ENCODE data around the gene PLS3.
A peak's percentile ranks its signal among the peaks of the same experiment; 100 is the strongest.
"Not testable (repeated sequence)": the region's sequence is repeated elsewhere in the genome, so short reads cannot be mapped to it uniquely, and the experiment has no call there.

The PLS3 gene, protein sequence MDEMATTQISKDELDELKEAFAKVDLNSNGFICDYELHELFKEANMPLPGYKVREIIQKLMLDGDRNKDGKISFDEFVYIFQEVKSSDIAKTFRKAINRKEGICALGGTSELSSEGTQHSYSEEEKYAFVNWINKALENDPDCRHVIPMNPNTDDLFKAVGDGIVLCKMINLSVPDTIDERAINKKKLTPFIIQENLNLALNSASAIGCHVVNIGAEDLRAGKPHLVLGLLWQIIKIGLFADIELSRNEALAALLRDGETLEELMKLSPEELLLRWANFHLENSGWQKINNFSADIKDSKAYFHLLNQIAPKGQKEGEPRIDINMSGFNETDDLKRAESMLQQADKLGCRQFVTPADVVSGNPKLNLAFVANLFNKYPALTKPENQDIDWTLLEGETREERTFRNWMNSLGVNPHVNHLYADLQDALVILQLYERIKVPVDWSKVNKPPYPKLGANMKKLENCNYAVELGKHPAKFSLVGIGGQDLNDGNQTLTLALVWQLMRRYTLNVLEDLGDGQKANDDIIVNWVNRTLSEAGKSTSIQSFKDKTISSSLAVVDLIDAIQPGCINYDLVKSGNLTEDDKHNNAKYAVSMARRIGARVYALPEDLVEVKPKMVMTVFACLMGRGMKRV

GRCh38 chrX:115560978-115561604 is at the start of gene PLS3:
Gene PLS3, plus strand, starts transcription at chrX:115561174. Its CDS starts 49,077 bp downstream, at chrX:115610251.
- peak; percentile 67 to 71 for DNase-seq (ENCODE audit: low read depth in 2 of 2)

DNA sequence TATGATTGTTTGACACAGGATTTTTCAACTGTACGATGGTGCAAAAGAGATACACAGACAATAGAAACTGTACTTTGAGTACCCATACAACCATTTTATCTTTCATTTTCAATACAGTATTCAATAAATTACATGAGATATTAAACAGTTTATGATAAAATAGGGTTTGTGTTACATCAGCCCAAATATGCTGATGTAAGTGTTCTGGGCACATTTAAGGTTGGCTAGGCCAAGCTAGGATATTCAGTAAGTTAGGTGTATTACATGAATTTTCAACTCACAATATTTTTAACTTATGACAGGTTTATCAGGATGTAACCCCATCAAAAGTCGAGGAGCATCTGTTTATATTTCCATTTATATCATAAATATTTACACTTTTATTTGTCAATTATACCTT is 42.9 kb upstream of the PLS3 start:
- no peak for DNase-seq (ENCODE audit: low read depth in 2 of 2)

DNA sequence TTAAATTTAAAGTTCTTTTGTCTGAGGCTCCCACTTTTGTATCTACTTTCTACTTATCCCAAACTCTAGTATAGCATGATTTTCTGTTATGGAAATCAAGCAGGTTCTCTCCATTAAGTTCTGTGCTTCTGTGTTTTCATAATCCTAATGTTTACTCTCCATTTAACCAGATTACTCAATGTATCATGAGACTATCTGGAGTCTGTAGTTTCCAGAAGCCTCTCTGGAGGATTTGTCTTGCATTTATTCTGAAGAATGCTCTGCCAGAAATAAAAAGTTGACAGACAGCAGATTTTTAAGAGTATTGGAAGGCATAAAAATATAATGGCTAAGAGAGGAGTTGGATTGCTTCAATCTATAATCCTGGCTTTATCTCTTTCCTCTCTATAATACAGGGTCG is 39.2 kb upstream of the PLS3 start:
- DNase-seq (ENCODE audit: low read depth in 2 of 2): no peak

GRCh38 chrX:115522952-115523351 is 38.0 kb upstream of the PLS3 start:
- no peak for DNase-seq (ENCODE audit: low read depth in 2 of 2)

DNA sequence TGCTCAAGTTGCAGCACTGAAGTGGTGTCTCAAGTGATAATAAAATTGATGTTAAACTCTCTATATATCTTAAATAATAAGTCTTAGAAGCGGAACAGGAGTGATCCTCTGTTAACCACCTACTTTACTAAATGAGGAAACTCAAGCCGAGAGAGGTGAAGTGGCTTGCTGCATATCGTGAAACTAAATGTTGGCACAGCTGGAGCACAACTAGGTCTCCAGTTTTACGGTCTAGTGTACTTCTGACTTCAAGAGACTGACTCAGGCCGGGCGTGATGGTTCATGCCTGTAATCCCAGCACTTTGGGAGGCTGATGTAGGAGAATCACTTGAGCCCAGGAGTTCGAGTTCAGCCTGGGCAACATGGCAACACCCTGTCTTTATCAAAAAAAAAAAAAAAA is 35.5 kb upstream of the PLS3 start:
- DNase-seq (ENCODE audit: low read depth in 2 of 2): no peak

GRCh38 chrX:115531818-115532403 is 29.1 kb upstream of the PLS3 start:
- no peak for DNase-seq (ENCODE audit: low read depth in 2 of 2)

DNA sequence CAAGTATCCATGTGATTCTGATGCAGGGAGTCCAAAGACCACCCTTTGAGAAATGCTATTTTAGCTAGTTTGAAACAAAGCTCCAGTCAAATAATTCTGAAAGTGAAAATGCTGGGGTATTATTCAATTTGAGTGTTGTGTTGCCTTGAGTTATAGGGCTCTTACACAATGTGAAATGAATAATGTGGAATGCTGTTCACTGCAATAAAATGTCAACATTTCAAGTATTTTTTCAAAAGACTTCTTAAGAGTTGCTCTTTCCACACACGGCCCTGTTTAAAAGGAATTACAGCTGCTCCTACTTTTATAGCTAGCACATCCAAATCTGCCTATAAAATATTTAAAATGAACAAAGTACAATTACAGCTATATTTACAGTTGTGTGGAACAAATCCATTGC is 27.5 kb upstream of the PLS3 start:
- DNase-seq (ENCODE audit: low read depth in 2 of 2): peak; percentile 12 to 20

DNA sequence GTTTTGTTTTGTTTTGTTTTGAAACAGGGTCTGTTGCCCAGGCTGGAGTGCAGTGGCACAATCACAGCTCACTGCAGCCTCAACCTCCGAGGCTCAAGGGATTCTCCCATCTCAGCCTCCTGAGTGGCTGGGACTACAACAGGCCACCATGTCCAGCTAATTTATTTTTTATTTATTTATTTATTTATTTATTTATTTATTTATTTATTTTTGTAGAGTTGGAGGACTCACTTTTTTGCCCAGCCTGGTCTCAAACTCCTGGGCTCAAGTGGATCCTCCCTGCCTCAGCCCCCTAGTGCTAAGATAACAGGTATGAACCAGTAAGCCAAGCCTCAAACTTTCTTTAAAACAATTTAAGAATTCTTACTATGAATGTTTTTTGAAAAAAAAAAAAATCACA is 26.6 kb upstream of the PLS3 start:
- no peak for DNase-seq (ENCODE audit: low read depth in 2 of 2)

- no peak for DNase-seq (ENCODE audit: low read depth in 2 of 2)
Observed at GRCh38 chrX:115535421-115535820, 25.6 kb upstream of the PLS3 start.

- no peak for DNase-seq (ENCODE audit: low read depth in 2 of 2)
Observed at GRCh38 chrX:115535844-115536243, 25.1 kb upstream of the PLS3 start.

GRCh38 chrX:115539841-115540240 is 21.1 kb upstream of the PLS3 start:
- DNase-seq (ENCODE audit: low read depth in 2 of 2): no peak

- not testable (repeated sequence) for DNase-seq (ENCODE audit: low read depth in 2 of 2)
Observed at GRCh38 chrX:115541045-115541444, 19.9 kb upstream of the PLS3 start.

DNA sequence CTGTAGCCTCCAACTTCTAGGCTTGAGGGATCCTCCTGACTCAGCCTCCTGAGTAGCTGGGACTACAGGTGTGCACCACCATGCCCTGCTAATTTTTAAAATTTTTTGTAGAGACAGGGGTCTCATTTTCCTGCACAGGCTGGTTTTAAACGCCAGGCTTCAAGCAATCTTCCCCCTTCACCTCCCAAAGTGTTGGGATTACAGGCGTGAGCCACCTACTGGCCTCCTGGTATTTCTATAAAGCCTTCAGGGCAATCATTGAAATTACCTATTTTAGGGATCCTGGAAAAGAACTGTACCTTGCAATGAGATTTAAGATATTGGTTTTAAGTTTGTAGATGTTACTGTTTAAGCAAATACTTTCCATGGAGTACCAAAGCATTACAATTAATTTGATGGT is 13.5 kb upstream of the PLS3 start:
- no peak for DNase-seq (ENCODE audit: low read depth in 2 of 2)

- DNase-seq (ENCODE audit: low read depth in 2 of 2): no peak
Observed at GRCh38 chrX:115549008-115549407, 12.0 kb upstream of the PLS3 start.

DNA sequence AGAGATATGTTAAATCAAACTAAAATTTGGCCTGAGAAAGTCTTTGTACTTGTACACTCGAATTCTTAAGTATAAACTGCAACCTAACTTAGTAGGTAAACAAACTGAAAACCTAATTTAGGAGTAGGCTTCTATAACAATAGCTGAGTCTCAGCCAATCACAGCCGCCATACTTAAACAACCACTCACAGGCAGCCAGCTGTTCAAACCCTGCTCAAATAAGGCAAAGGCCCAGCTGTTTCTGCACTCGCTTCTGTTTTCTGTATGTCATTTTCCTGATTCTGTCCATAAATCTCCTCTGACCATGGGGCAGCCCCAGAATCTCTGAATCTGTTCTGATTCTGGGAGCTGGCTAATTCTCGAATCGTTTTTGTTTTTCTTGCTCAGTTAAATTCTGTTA is 7.8 kb upstream of the PLS3 start:
- DNase-seq (ENCODE audit: low read depth in 2 of 2): no peak

GRCh38 chrX:115559672-115560071 is 1.3 kb upstream of the PLS3 start:
- DNase-seq (ENCODE audit: low read depth in 2 of 2): no peak

DNA sequence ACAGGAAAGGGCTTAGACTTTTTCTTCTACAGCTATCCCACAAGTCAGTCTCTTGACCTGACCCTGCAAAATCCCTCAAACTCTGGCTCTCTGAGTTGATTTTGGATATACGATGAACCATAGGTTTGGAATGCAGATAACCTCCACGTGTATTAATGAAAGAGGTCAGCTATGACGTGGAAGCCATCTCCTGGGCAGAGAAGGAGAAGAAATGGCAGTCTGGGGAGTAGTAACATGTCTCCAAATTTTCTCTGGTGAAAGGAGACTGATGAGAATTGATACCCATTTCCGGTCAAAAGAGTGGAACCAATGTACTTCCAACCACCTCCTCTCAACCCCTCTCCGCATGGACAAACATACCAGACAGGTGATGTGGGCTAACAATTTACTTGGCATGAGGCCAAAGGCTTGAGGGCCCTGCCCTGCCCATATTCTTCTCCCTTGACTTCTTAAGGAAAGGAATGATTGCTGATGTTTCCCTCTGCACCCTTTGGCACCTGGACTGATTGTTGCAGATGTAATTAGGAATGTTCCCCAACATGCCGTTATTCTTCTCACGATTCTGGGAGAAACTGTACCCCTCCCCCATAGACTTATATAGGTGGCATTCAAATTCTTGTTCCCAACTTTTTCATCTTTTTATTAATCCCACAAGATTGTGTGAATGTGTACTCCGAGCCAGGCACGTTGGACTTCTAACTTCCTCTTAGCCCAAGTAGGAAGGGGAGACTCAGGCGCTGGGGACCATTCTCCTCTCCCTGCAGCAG is 580 bp upstream of the PLS3 start:
- DNase-seq (ENCODE audit: low read depth in 2 of 2): no peak

GRCh38 chrX:115561605-115562479 is 868 bp downstream of the PLS3 start:
- no peak for DNase-seq (ENCODE audit: low read depth in 2 of 2)

DNA sequence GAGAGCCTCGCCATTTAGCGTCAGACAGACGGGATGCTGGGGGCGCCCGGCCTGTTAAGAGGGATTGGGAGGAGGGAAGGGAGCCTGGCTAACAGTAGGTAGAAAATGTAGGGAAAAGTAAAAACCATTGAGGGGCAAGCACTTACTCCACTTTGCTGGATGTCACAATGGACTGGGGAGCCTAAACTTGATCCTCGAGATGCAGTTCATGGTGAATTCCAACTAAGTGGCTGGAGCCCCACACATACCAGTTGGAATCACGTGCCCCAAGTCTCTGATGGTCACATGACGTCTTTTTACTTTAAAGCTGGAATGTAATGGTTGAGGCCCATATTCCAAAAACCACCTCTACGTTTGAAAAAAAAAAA is 1.5 kb downstream of the PLS3 start:
- no peak for DNase-seq (ENCODE audit: low read depth in 2 of 2)

DNA sequence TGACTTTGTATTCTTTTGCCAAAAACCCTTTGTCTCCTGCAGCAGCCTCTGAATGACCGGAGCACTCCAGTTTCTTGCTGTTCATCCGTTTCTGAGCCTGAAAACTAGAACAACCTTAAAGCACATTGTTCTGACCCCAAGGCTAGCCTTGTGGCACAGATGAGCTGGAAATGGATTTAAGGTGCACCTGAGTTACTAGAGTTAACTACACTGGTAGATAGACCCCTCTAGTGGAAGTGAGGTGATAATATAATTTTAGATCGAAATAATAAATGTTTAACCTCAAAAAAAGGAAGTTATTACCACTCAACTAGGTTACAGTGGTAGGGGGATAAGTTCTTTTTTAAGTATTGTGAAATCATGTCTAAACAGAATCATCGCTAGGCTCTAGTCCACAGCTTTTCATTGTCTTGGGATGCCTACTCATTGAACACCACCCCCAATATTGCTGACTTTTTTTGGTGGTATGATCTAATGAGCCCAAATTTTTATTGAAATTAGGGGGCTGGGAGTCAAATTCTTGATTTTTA is 2.7 kb downstream of the PLS3 start:
- no peak for DNase-seq (ENCODE audit: low read depth in 2 of 2)

GRCh38 chrX:115564243-115564642 is 3.3 kb downstream of the PLS3 start:
- no peak for DNase-seq (ENCODE audit: low read depth in 2 of 2)

Measured in fibroblast of skin of left biceps (primary cell).